Uterus (tissue), 4 donors: ENCODE measurements around the gene CPOX. TPM values are rescaled to one million over a fixed set of nuclear protein-coding genes. Genes with fewer than 3 reads are reported as not detected.

Source experiments
- DNase-seq, 2 donors: peaks; one replicate each; pipeline ENCODE4 v3.0.0-alpha.2; 2019 to 2020
- H3K27ac ChIP-seq, 2 donors: fragments of 200-600 bp; sonication (generic); 1 replicate in 1 of 2; 2 replicates in 1 of 2; pipeline ENCODE4 v1.5.1; 2016 to 2018
- H3K27me3 ChIP-seq, 2 donors: fragments of 200-600 bp; sonication (generic); one replicate each; pipeline ENCODE4 v1.5.1; 2018 to 2019; ENCODE audit warnings: control low read depth in 1 of 2
- H3K36me3 ChIP-seq, 2 donors: fragments of 200-600 bp; sonication (generic); one replicate each; pipeline ENCODE4 v1.5.1; 2019; ENCODE audit warnings: control low read depth in 1 of 2
- H3K4me1 ChIP-seq, 2 donors: fragments of 200-600 bp; sonication (generic); one replicate each; pipeline ENCODE4 v1.5.1; 2018 to 2019; ENCODE audit warnings: control low read depth in 1 of 2
- H3K4me3 ChIP-seq, 2 donors: fragments of 200-600 bp; sonication (generic); 1 replicate in 1 of 2; 2 replicates in 1 of 2; pipeline ENCODE4 v1.5.1; 2018 to 2019; ENCODE audit warnings: mild to moderate bottlenecking in 1 of 2
- H3K9me3 ChIP-seq, 2 donors: fragments of 200-600 bp; sonication (generic); one replicate each; pipeline ENCODE4 v1.5.1; 2019; ENCODE audit warnings: control low read depth in 1 of 2
- POLR2A ChIP-seq, 2 donors: fragments of 450-650 bp; IDR thresholded peaks; one replicate each; pipeline ENCODE4 v1.6.1; 2016; ENCODE audit warnings: antibody characterized with exemption in 2 of 2, mild to moderate bottlenecking in 1 of 2, moderate library complexity in 1 of 2
- intact Hi-C: fragments of 100-400 bp; cut with DNase I; formaldehyde crosslinking; loops from one replicate; pipeline ENCODE4 v1.15.1; 2023; ENCODE audit warnings: low total_unique reads
- total RNA-seq, 4 donors: library from RNA; depleted of rRNA in 3 of 4; stranded (reverse); fragments of >200 nt in 3 of 4; gene quantifications; one replicate each; pipeline versions ENCODE4 v1.1.0 to v1.2.4, GENCODE V29; 2014 to 2023
- TF ChIP-seq, protein P1 (sequence below), 4 experiments: fragments of 200-600 bp in 2 of 4; fragments of 450-650 bp in 2 of 4; sonication (generic) in 2 of 4; IDR thresholded peaks; one replicate each; pipeline ENCODE4 v1.5.1; 2016 to 2019; ENCODE audit warnings: antibody characterized with exemption in 4 of 4, mild to moderate bottlenecking in 2 of 4, moderate library complexity in 1 of 4
- donor health status: DM: yes; HTN: yes; CAD: no.

The CPOX gene
- total RNA-seq, 4 donors from 2014 or later: 2.8 to 30.5 (median 17.7) TPM

GRCh38 chr3:98580401-98581386 lies 12.7 kb downstream of the CPOX start:
- Histone ChIP-seq H3K9me3 (no peaks in the 10 kb centered on the region), H3K27me3 (no peaks in the 10 kb centered on the region), H3K4me3 (no peak overlapping the region), H3K36me3 (no peaks in the 10 kb centered on the region), H3K27ac (no peak overlapping the region), H3K4me1 (no peaks in the 10 kb centered on the region)
- DNase-seq: no peak
- intact Hi-C loops: no loop called here
- TF ChIP-seq, protein P1, sequence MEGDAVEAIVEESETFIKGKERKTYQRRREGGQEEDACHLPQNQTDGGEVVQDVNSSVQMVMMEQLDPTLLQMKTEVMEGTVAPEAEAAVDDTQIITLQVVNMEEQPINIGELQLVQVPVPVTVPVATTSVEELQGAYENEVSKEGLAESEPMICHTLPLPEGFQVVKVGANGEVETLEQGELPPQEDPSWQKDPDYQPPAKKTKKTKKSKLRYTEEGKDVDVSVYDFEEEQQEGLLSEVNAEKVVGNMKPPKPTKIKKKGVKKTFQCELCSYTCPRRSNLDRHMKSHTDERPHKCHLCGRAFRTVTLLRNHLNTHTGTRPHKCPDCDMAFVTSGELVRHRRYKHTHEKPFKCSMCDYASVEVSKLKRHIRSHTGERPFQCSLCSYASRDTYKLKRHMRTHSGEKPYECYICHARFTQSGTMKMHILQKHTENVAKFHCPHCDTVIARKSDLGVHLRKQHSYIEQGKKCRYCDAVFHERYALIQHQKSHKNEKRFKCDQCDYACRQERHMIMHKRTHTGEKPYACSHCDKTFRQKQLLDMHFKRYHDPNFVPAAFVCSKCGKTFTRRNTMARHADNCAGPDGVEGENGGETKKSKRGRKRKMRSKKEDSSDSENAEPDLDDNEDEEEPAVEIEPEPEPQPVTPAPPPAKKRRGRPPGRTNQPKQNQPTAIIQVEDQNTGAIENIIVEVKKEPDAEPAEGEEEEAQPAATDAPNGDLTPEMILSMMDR (IDR thresholded peaks at IDR 0.05): no peak
- no peak for TF ChIP-seq POLR2A (IDR thresholded peaks at IDR 0.05)

DNA sequence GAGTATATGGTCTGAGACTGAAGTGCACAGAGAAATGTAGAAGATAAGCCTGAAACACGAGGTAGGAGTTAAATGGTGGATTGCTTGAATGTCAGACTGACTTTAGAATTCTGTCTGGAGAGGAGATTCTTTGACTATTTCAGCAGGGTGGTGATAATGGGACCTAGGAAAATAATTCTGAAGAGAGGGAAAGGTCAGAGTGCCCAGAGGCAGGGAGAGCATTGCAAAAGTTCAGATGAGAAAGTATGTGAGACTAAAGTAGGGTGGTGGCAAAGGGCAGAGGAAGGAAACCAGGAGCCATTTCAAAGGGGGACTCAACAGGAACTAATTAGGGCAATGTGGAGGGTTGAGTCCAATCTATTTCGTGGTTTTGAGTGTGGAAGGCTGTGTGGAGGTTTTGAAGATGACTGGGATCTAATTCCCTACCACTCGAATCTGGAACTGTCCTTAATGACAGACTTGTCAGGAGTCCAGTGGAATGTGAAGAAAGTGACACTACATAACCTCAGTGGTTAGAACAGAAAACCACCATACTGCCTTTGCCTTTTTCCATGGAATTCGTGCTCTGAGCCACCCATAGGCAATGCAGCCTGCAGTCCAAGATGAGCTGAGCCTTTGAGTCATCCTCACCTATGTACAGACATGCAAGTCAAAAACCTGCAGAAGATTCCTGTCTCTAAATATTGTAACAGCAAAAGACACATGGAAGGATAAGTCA lies 16.1 kb downstream of the CPOX start:
- Histone ChIP-seq H3K4me3 (no peak overlapping the region), H3K27me3 (no peaks in the 10 kb centered on the region), H3K9me3 (no peaks in the 10 kb centered on the region), H3K36me3 (no peaks in the 10 kb centered on the region), H3K27ac (no peak overlapping the region), H3K4me1 (no peaks in the 10 kb centered on the region)
- intact Hi-C loops: no loop called here
- DNase-seq: no peak
- TF ChIP-seq, protein P1 (IDR thresholded peaks at IDR 0.05): no peak
- TF ChIP-seq POLR2A (IDR thresholded peaks at IDR 0.05): no peak

DNA sequence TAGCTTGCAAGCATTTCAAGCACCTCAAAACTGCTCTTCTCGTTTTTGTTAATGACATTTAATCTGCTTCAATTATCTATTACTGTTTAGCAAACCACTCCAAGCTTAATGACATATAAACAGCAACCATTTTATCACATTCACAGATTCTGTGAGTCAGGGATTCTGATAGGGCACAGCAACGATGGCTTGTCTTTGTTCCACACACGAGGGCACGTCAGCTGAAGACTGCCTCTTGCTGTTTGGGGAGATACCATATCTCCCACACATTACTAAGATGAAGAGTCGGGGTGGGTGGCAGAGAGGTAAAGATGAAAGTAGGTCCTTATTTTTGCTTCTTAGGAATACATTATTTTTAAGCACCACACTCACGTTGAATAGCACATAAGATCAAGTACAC lies 19.3 kb downstream of the CPOX start:
- no peak overlapping the region for H3K4me3 ChIP-seq

DNA sequence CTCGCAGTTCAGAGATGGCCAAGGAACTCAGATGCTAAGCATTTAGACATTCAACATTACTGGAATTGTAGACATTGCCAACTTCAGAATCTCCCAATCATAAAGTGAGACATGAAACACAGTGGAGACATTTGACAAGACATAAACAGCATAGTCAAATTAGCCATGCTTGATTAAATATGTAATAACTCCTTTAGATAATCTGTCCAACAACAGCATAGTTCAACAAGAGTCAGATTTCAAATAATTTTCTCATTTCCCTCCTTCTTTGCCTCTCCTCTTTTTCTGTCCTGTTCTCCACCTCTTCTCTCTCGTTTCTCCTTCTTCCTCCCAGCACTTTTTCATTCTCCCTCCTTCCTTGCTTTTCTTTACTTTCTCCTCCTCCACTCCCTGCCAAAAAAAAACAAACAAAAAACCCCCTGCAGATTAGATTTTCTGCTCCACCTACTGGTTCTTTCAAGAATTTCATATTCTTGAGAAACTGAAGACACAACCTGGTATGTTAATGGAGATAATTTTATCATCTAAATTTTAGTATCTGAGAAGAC lies 20.2 kb downstream of the CPOX start:
- Histone ChIP-seq H3K4me1 (no peaks in the 10 kb centered on the region), H3K27ac (no peak overlapping the region), H3K9me3 (no peaks in the 10 kb centered on the region), H3K27me3 (no peaks in the 10 kb centered on the region), H3K36me3 (no peaks in the 10 kb centered on the region), H3K4me3 (no peak overlapping the region)
- TF ChIP-seq, protein P1 (IDR thresholded peaks at IDR 0.05): no peak
- no peak for TF ChIP-seq POLR2A (IDR thresholded peaks at IDR 0.05)
- intact Hi-C loops: no loop called here
- DNase-seq: no peak

More for the DNA sequence above, 19.3 kb downstream of the CPOX start:
- TF ChIP-seq, protein P1 (IDR thresholded peaks at IDR 0.05): no peak
- no peak for TF ChIP-seq POLR2A (IDR thresholded peaks at IDR 0.05)
- DNase-seq: no peak
- Histone ChIP-seq H3K27ac (no peak overlapping the region), H3K4me1 (no peaks in the 10 kb centered on the region), H3K36me3 (no peaks in the 10 kb centered on the region), H3K27me3 (no peaks in the 10 kb centered on the region), H3K9me3 (no peaks in the 10 kb centered on the region)
- intact Hi-C loops: no loop called here
